Measurements from ENCODE around the gene GNG11. TPM values are rescaled to one million over a fixed set of nuclear protein-coding genes. Genes with fewer than 3 reads are reported as not detected.

Gene GNG11
- total and polyA plus RNA-seq, 2 experiments from 2014 or later = 1.6 to 6.3 TPM

DNA sequence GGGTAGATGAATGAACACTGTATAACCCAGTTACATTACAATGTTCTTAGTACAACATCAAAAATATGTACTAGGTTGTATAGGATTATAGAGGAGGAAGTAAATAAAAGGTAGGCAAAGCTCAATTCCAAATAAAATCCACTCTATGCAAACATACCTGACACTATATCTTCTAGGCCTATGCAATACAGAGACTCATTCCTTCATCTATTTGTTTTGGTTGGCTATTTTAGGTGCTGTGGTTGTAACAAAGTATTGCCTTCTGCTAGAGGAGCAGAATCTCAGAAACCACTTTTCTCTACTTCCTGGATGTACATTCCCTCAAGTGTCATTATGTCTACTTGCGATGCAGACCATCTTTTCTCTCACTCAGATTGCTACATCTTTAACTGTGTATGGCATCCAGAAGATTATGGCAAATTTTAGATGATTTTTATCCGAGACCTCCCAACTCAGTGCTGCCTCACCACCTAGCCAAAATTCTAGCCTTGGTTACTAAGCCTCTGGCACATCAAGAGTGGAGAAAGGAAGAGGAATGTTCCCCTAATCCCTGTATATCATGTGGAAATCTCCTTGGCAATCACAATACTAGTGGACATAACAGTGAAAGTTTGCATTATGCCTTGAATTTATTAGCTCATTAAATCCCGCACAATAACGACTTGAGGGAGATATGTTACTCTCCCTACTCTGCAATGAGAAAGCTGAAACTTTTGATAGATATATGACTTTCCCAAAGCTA is 25.5 kb upstream of the GNG11 start:
- H3K4me1 ChIP-seq (ENCODE audit: insufficient read depth) = no peaks in the 10 kb centered on the region
- DNase-seq (ENCODE audit: low spot score) = no peak
- H3K27ac ChIP-seq (ENCODE audit: low read depth) = no peak overlapping the region
- H3K9me2 ChIP-seq (ENCODE audit: insufficient read depth) = no peaks in the 10 kb centered on the region
- TF ChIP-seq ZNF331 (CRISPR knock-in tag; IDR thresholded peaks at IDR 0.05; ENCODE audit: low read depth) (no peak), EZH2phosphoT487 (IDR thresholded peaks at IDR 0.05; ENCODE audit: unreplicated experiment) (no peak), JUNB (IDR thresholded peaks at IDR 0.05; ENCODE audit: unreplicated experiment) (no peak), CREB1 (CRISPR knock-in tag; IDR thresholded peaks at IDR 0.05; ENCODE audit: low read depth) (no peak), POLR2AphosphoS5 (IDR thresholded peaks at IDR 0.05; ENCODE audit: low read depth) (no peak), ZNF114 (CRISPR knock-in tag; IDR thresholded peaks at IDR 0.05) (no peak), NANOG (IDR thresholded peaks at IDR 0.05; ENCODE audit: borderline replicate concordance) (no peak)
- TF ChIP-seq, protein P1, sequence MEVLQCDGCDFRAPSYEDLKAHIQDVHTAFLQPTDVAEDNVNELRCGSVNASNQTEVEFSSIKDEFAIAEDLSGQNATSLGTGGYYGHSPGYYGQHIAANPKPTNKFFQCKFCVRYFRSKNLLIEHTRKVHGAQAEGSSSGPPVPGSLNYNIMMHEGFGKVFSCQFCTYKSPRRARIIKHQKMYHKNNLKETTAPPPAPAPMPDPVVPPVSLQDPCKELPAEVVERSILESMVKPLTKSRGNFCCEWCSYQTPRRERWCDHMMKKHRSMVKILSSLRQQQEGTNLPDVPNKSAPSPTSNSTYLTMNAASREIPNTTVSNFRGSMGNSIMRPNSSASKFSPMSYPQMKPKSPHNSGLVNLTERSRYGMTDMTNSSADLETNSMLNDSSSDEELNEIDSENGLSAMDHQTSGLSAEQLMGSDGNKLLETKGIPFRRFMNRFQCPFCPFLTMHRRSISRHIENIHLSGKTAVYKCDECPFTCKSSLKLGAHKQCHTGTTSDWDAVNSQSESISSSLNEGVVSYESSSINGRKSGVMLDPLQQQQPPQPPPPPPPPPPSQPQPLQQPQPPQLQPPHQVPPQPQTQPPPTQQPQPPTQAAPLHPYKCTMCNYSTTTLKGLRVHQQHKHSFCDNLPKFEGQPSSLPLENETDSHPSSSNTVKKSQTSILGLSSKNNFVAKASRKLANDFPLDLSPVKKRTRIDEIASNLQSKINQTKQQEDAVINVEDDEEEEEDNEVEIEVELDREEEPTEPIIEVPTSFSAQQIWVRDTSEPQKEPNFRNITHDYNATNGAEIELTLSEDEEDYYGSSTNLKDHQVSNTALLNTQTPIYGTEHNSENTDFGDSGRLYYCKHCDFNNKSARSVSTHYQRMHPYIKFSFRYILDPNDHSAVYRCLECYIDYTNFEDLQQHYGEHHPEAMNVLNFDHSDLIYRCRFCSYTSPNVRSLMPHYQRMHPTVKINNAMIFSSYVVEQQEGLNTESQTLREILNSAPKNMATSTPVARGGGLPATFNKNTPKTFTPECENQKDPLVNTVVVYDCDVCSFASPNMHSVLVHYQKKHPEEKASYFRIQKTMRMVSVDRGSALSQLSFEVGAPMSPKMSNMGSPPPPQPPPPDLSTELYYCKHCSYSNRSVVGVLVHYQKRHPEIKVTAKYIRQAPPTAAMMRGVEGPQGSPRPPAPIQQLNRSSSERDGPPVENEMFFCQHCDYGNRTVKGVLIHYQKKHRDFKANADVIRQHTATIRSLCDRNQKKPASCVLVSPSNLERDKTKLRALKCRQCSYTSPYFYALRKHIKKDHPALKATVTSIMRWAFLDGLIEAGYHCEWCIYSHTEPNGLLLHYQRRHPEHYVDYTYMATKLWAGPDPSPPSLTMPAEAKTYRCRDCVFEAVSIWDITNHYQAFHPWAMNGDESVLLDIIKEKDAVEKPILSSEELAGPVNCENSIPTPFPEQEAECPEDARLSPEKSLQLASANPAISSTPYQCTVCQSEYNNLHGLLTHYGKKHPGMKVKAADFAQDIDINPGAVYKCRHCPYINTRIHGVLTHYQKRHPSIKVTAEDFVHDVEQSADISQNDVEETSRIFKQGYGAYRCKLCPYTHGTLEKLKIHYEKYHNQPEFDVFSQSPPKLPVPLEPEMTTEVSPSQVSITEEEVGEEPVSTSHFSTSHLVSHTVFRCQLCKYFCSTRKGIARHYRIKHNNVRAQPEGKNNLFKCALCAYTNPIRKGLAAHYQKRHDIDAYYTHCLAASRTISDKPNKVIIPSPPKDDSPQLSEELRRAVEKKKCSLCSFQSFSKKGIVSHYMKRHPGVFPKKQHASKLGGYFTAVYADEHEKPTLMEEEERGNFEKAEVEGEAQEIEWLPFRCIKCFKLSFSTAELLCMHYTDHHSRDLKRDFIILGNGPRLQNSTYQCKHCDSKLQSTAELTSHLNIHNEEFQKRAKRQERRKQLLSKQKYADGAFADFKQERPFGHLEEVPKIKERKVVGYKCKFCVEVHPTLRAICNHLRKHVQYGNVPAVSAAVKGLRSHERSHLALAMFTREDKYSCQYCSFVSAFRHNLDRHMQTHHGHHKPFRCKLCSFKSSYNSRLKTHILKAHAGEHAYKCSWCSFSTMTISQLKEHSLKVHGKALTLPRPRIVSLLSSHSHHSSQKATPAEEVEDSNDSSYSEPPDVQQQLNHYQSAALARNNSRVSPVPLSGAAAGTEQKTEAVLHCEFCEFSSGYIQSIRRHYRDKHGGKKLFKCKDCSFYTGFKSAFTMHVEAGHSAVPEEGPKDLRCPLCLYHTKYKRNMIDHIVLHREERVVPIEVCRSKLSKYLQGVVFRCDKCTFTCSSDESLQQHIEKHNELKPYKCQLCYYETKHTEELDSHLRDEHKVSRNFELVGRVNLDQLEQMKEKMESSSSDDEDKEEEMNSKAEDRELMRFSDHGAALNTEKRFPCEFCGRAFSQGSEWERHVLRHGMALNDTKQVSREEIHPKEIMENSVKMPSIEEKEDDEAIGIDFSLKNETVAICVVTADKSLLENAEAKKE (CRISPR knock-in tag; IDR thresholded peaks at IDR 0.05) = no peak
- TF ChIP-seq, protein P2, sequence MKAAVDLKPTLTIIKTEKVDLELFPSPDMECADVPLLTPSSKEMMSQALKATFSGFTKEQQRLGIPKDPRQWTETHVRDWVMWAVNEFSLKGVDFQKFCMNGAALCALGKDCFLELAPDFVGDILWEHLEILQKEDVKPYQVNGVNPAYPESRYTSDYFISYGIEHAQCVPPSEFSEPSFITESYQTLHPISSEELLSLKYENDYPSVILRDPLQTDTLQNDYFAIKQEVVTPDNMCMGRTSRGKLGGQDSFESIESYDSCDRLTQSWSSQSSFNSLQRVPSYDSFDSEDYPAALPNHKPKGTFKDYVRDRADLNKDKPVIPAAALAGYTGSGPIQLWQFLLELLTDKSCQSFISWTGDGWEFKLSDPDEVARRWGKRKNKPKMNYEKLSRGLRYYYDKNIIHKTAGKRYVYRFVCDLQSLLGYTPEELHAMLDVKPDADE (IDR thresholded peaks at IDR 0.05) = no peak
- TF ChIP-seq, protein P3, sequence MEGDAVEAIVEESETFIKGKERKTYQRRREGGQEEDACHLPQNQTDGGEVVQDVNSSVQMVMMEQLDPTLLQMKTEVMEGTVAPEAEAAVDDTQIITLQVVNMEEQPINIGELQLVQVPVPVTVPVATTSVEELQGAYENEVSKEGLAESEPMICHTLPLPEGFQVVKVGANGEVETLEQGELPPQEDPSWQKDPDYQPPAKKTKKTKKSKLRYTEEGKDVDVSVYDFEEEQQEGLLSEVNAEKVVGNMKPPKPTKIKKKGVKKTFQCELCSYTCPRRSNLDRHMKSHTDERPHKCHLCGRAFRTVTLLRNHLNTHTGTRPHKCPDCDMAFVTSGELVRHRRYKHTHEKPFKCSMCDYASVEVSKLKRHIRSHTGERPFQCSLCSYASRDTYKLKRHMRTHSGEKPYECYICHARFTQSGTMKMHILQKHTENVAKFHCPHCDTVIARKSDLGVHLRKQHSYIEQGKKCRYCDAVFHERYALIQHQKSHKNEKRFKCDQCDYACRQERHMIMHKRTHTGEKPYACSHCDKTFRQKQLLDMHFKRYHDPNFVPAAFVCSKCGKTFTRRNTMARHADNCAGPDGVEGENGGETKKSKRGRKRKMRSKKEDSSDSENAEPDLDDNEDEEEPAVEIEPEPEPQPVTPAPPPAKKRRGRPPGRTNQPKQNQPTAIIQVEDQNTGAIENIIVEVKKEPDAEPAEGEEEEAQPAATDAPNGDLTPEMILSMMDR (conservative IDR thresholded peaks at IDR 0.05; ENCODE audit: low read depth in 2 of 2) = no peak
- TF ChIP-seq, protein P4, sequence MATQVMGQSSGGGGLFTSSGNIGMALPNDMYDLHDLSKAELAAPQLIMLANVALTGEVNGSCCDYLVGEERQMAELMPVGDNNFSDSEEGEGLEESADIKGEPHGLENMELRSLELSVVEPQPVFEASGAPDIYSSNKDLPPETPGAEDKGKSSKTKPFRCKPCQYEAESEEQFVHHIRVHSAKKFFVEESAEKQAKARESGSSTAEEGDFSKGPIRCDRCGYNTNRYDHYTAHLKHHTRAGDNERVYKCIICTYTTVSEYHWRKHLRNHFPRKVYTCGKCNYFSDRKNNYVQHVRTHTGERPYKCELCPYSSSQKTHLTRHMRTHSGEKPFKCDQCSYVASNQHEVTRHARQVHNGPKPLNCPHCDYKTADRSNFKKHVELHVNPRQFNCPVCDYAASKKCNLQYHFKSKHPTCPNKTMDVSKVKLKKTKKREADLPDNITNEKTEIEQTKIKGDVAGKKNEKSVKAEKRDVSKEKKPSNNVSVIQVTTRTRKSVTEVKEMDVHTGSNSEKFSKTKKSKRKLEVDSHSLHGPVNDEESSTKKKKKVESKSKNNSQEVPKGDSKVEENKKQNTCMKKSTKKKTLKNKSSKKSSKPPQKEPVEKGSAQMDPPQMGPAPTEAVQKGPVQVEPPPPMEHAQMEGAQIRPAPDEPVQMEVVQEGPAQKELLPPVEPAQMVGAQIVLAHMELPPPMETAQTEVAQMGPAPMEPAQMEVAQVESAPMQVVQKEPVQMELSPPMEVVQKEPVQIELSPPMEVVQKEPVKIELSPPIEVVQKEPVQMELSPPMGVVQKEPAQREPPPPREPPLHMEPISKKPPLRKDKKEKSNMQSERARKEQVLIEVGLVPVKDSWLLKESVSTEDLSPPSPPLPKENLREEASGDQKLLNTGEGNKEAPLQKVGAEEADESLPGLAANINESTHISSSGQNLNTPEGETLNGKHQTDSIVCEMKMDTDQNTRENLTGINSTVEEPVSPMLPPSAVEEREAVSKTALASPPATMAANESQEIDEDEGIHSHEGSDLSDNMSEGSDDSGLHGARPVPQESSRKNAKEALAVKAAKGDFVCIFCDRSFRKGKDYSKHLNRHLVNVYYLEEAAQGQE (IDR thresholded peaks at IDR 0.05; ENCODE audit: unreplicated experiment) = no peak
- no peaks in the 10 kb centered on the region for H3K79me2 ChIP-seq (replicated peaks; ENCODE audit: insufficient read depth)
- no peaks in the 10 kb centered on the region for H3F3A ChIP-seq (replicated peaks; ENCODE audit: low read depth)
- Mint-ChIP-seq H3K27ac (no peak overlapping the region), H3K36me3 (ENCODE audit: low read depth) (no peaks in the 10 kb centered on the region), H3K4me1 (no peaks in the 10 kb centered on the region; the same call in 2 of the 3 replicates), H3K9me3 (no peaks in the 10 kb centered on the region), H3K27me3 (ENCODE audit: insufficient read depth, low read depth, poor library complexity) (no peaks in the 10 kb centered on the region), H3K4me3 (no peak overlapping the region)
- H3K4me2 ChIP-seq = no peak overlapping the region
- no peaks in the 10 kb centered on the region for H3K36me3 ChIP-seq (ENCODE audit: insufficient read depth)
- no peaks in the 10 kb centered on the region for H4K20me1 ChIP-seq (replicated peaks; ENCODE audit: insufficient read depth)
- no peak overlapping the region for H3K4me3 ChIP-seq
- H2AFZ ChIP-seq = no peak overlapping the region
- no peak for ATAC-seq
- H3K27me3 ChIP-seq (ENCODE audit: insufficient read depth) = peaks cover 7% of the 10 kb centered on the region

Data from GM23338 (cell line).